HL-60 (cell line): Measurements from ENCODE around the gene PHF21B.

ENCODE experiments used
- DNase-seq, 2 experiments: peaks; one replicate each; pipeline ENCODE4 v3.0.0-alpha.2; 2010 to 2020; ENCODE audit warnings: low read depth in 1 of 2, low spot score in 1 of 2
- H3K27ac ChIP-seq: fragments of 250-450 bp; sonication (Bioruptor Pico); replicated peaks from 2 replicates; pipeline ENCODE4 v1.5.1; 2020; ENCODE audit warnings: mild to moderate bottlenecking, moderate library complexity
- H3K27me3 ChIP-seq: fragments of 250-450 bp; sonication (Bioruptor Pico); 2 replicates; pipeline ENCODE4 v1.5.1; 2021; ENCODE audit warnings: mild to moderate bottlenecking, moderate library complexity; ENCODE audit not compliant: insufficient read depth, poor library complexity, severe bottlenecking
- H3K4me3 ChIP-seq: replicated peaks from 2 replicates; pipeline ENCODE4 v1.5.1; 2011; ENCODE audit warnings: mild to moderate bottlenecking, control low read depth, low read length; ENCODE audit not compliant: insufficient read depth
- CTCF ChIP-seq: IDR thresholded peaks from one replicate; pipeline ENCODE4 v1.5.1; 2011; ENCODE audit warnings: low read length, control low read depth, inconsistent platforms; ENCODE audit not compliant: insufficient read depth
- GABPA ChIP-seq: IDR thresholded peaks from 2 replicates; pipeline ENCODE4 v1.6.1; 2012; ENCODE audit warnings: low read depth
- POLR2AphosphoS5 ChIP-seq: IDR thresholded peaks from 2 replicates; pipeline ENCODE4 v1.6.1; 2012; ENCODE audit warnings: low read depth
- SPI1 ChIP-seq: IDR thresholded peaks from 2 replicates; pipeline ENCODE4 v1.6.1; 2012; ENCODE audit warnings: low read depth, mild to moderate bottlenecking, borderline replicate concordance
- TF ChIP-seq, protein P1 (sequence below): IDR thresholded peaks from 2 replicates; pipeline ENCODE4 v1.6.1; 2012; ENCODE audit warnings: low read depth; ENCODE audit not compliant: insufficient replicate concordance

The PHF21B gene

GRCh38 chr22:44887941-44888366 lies 121.9 kb downstream of the PHF21B start:
- TF ChIP-seq GABPA (no peak), SPI1 (no peak), CTCF (no peak), POLR2AphosphoS5 (no peak)
- TF ChIP-seq, protein P1, sequence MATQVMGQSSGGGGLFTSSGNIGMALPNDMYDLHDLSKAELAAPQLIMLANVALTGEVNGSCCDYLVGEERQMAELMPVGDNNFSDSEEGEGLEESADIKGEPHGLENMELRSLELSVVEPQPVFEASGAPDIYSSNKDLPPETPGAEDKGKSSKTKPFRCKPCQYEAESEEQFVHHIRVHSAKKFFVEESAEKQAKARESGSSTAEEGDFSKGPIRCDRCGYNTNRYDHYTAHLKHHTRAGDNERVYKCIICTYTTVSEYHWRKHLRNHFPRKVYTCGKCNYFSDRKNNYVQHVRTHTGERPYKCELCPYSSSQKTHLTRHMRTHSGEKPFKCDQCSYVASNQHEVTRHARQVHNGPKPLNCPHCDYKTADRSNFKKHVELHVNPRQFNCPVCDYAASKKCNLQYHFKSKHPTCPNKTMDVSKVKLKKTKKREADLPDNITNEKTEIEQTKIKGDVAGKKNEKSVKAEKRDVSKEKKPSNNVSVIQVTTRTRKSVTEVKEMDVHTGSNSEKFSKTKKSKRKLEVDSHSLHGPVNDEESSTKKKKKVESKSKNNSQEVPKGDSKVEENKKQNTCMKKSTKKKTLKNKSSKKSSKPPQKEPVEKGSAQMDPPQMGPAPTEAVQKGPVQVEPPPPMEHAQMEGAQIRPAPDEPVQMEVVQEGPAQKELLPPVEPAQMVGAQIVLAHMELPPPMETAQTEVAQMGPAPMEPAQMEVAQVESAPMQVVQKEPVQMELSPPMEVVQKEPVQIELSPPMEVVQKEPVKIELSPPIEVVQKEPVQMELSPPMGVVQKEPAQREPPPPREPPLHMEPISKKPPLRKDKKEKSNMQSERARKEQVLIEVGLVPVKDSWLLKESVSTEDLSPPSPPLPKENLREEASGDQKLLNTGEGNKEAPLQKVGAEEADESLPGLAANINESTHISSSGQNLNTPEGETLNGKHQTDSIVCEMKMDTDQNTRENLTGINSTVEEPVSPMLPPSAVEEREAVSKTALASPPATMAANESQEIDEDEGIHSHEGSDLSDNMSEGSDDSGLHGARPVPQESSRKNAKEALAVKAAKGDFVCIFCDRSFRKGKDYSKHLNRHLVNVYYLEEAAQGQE = no peak
- no peak for DNase-seq
- no peak overlapping the region for H3K27ac ChIP-seq
- no peaks in the 10 kb centered on the region for H3K27me3 ChIP-seq
- no peak overlapping the region for H3K4me3 ChIP-seq

- TF ChIP-seq POLR2AphosphoS5 (no peak), SPI1 (no peak)
- DNase-seq = no peak
- Histone ChIP-seq H3K27me3 (no peaks in the 10 kb centered on the region), H3K4me3 (no peak overlapping the region), H3K27ac (no peak overlapping the region)
Measured at GRCh38 chr22:44885806-44886360, 123.9 kb downstream of the PHF21B start.

DNA sequence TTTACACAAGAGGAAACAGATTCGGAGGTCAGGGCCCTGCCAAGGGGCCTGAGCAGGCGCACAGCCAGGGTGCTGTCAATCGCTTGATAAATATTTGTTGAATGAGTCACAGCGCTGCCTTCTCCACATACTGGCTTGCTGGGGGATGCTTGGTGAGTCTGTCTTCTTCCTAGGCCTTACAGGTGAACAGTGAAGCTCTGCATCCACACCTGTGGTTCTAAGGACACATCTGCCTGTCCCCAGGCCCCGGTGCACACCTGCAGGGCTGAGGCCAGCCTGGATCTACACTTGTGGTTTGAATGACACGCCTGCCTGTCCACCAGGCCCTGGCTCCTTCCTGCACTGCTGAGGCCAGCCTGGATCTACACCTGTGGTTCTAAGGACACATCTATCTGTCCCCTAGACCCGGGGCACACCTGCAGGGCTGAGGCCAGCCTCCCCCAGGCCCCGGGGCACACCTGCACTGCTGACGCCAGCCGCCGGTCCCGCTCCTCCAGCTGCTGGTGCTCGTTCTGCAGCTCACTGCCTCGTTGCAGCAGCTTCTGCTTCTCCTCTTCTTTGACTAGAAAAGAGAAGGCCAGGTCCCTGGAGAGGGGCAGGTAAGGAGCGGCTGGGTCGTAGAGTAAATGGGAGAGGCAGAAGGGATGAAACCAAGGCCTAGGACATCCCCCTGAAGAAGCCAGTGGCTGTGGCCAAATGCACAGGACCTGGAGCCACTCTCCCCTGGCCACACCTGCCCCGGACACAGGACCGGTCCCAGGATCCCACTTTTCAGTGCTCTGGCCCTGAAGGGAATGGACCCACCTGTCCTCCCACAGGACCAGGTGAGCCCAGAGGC lies 124.6 kb downstream of the PHF21B start:
- Histone ChIP-seq H3K27me3 (no peaks in the 10 kb centered on the region), H3K27ac (no peak overlapping the region), H3K4me3 (no peak overlapping the region)
- no peak for DNase-seq
- no peak for TF ChIP-seq SPI1
- no peak for TF ChIP-seq POLR2AphosphoS5
- no peak for TF ChIP-seq GABPA

- H3K27me3 ChIP-seq = no peaks in the 10 kb centered on the region
- H3K4me3 ChIP-seq = no peak overlapping the region
- no peak overlapping the region for H3K27ac ChIP-seq
- TF ChIP-seq SPI1 (no peak), POLR2AphosphoS5 (no peak), CTCF (no peak), GABPA (no peak)
- TF ChIP-seq, protein P1 = no peak
- DNase-seq = no peak
Measured at GRCh38 chr22:44884562-44884961, 125.2 kb downstream of the PHF21B start.
